NOMO-1 (cell line): ENCODE data around the gene CTDSP1.
A peak's percentile ranks its signal among the peaks of the same experiment; 100 is the strongest.

ENCODE experiments used
- DNase-seq, 2 experiments: peaks; one replicate each; lab custom pipeline; 2025; ENCODE audit not compliant: unreplicated experiment in 2 of 2; lab: John Stamatoyannopoulos, UW

CTDSP1 gene

GRCh38 chr2:218382785-218383184, 16.9 kb upstream of the CTDSP1 start:
- no peak for DNase-seq

GRCh38 chr2:218383892-218384519, 15.7 kb upstream of the CTDSP1 start:
- DNase-seq = no peak

GRCh38 chr2:218384975-218385374, 14.7 kb upstream of the CTDSP1 start:
- DNase-seq = no peak

- no peak for DNase-seq
Measured at GRCh38 chr2:218386505-218387368, 12.9 kb upstream of the CTDSP1 start.

- DNase-seq = no peak
Measured at GRCh38 chr2:218387369-218388194, 12.1 kb upstream of the CTDSP1 start.

- no peak for DNase-seq
Measured at GRCh38 chr2:218389333-218390150, 10.1 kb upstream of the CTDSP1 start.

DNA sequence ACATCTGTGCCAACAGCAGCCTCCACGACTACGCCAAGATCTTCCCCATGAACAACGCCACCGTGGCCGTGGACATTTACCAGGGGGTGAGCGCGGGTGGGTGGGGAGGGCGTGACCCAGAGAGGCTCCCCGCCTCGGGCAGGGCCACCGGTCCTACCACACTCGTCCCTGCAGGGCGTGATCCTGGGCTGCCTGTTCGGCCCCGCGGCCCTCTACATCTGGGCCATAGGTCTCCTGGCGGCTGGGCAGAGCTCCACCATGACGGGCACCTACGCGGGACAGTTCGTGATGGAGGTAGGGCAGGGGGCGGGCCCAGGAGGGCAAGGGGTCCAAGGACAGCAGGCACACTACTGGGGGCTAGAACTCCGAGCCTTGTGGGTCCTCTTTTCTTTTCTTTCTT, 8.5 kb upstream of the CTDSP1 start:
- no peak for DNase-seq

DNA sequence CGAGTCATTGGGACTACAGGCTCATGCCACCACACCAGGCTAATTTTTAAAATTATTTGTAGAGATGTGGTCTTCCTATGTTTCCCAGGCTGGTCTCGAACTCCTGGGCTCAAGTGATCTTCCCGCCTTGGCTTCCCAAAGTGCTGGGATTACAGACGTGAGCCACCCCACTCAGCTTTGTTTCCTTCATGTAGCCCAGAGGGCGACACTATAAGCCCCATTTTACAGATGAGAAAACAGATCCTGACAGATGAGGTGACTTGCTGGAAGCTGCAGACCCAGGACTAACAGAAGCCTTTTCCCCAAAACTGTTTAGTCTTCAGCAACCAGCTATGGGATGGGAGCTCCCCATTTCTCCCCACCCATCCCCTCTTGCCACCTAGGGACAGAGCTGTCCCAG, 7.2 kb upstream of the CTDSP1 start:
- DNase-seq = no peak

DNA sequence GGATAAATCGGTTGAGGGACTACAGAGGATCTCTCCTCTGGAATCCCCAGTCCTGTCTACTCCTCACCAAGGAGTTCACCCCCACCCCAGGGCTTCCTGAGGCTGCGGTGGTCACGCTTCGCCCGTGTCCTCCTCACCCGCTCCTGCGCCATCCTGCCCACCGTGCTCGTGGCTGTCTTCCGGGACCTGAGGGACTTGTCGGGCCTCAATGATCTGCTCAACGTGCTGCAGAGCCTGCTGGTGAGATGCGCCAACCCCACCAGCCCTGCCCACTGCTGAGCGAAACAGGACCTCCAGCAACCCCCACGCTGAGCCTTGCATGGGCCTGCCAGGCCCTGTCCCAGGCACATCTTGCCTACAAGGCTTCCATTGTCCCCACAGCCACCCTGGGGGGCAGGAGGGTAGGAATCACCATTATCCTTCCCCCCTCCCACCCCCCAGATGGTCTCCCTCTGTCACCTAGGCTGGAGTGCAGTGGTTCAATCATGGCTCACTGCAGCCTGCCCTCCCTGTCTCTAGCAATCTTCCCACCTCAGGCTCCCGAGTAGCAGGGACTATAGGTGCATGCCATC, 6.7 kb upstream of the CTDSP1 start:
- no peak for DNase-seq

- peak; percentile 37 to 44 for DNase-seq
Measured at GRCh38 chr2:218393750-218394290, 5.8 kb upstream of the CTDSP1 start.

DNA sequence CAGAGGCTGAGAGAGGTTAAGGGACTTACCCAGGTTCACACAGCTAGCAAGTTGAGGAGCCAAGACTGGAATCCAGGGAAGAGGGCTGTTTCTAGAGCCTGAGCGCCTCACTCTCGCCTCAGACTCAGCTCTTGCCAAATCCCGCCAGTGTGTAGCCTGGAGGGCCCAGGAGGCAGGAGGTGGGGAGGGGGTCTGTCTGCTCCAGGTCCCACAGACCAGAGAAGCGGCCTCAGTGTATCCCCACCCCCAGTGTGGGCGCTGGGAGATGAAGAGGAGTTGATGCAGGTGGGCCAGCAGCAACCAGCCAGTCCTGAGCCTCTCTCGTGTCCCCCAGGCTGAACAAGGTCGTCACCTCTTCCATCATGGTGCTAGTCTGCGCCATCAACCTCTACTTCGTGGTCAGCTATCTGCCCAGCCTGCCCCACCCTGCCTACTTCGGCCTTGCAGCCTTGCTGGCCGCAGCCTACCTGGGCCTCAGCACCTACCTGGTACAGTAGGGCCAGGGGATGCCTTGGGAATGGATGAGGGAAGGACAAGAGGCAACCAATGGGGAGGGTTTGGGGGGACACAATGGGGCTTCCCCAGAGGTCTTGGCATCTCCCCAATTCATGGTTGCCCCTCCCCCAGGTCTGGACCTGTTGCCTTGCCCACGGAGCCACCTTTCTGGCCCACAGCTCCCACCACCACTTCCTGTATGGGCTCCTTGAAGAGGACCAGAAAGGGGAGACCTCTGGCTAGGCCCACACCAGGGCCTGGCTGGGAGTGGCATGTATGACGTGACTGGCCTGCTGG, 5.2 kb upstream of the CTDSP1 start:
- no peak for DNase-seq

- no peak for DNase-seq
Measured at GRCh38 chr2:218395090-218395444, 4.6 kb upstream of the CTDSP1 start.

GRCh38 chr2:218395456-218395825, 4.2 kb upstream of the CTDSP1 start:
- DNase-seq = no peak

- peak; percentile 93 to 99 for DNase-seq
Measured at GRCh38 chr2:218395826-218396687, 3.6 kb upstream of the CTDSP1 start.

DNA sequence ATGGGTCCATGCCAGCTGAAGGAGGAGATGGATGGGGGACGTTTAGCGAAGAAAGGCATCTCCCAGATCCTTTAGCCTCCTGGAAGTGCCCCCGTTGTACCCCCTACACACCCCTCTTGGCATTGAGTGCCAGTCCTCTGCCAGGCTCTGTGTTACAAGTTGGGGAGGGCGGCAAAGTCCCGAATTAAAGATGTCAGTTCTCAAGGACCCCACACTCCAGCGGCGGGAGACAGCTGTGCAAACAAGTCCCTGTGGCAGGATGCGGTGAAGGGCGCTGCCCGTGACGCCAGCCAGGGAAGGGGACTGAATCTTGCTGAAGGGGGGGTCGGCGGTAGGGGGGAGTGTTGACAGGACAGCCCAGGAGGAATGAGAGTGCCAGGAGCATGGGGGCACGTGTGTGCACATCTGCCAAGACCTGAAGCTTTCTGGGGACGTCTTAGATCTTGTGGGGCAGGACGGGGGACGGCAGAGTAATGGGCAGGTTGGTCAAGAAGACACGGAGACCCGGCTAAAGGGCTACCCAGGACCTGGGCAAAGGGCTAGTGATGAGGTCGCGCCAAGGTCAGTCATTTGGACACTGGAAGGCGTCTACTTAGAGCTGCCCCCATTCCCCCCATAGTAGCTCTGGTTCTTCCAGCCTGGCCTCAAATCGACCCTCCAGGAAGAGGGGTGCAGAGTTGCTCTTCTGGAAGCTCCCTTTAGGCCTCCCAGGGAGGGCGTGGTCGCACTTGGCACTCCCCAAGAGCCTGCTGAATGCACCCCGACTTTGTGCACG, 2.8 kb upstream of the CTDSP1 start:
- peak; percentile 48 to 50 for DNase-seq

GRCh38 chr2:218397463-218397819, 2.2 kb upstream of the CTDSP1 start:
- DNase-seq = no peak

GRCh38 chr2:218397820-218398436, 1.7 kb upstream of the CTDSP1 start:
- DNase-seq = peak; percentile 58 to 63
